CD4-positive, alpha-beta T cell treated with Interleukin-4 for 4 hours (primary cell): ENCODE data around the gene MRS2.
A peak's percentile ranks its signal among the peaks of the same experiment; 100 is the strongest.
"Not testable (repeated sequence)": the region's sequence is repeated elsewhere in the genome, so short reads cannot be mapped to it uniquely, and the experiment has no call there.

ENCODE experiments used
- DNase-seq: peaks from one replicate; pipeline ENCODE4 v3.0.0-alpha.2; 2020

MRS2 gene

DNA sequence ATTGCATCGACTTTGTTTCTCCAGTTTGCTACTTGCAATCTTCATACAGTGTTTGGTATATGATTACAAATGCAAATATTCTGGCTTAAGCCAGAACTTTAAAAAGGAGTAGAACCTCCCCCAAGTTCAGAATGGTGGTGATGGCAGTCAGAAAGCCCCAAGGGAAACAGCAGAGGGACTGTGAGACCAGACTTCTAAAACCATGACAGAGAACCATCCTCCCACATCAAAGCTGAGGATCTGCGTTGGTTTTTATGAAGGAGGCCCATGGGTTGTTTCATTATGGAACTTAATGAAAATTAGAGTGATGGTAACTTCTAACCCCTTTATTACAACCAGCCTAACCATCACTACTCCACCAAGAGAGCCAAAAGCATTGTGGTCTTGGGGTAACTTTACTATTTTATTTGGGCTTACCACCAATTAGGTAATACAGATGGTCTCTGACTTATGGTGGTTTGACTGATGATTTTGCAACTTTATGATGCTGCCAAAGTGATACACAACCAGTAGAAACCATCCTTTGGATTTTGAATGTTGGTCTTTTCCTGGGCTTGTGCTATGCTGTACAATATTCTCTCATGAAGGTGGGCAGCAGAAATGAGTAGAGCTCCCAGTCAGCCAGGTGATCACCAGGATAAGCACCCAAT, 10.9 kb upstream of the MRS2 start:
- no peak for DNase-seq

- no peak for DNase-seq
Observed at GRCh38 chr6:24394061-24394779, 8.5 kb upstream of the MRS2 start.

DNA sequence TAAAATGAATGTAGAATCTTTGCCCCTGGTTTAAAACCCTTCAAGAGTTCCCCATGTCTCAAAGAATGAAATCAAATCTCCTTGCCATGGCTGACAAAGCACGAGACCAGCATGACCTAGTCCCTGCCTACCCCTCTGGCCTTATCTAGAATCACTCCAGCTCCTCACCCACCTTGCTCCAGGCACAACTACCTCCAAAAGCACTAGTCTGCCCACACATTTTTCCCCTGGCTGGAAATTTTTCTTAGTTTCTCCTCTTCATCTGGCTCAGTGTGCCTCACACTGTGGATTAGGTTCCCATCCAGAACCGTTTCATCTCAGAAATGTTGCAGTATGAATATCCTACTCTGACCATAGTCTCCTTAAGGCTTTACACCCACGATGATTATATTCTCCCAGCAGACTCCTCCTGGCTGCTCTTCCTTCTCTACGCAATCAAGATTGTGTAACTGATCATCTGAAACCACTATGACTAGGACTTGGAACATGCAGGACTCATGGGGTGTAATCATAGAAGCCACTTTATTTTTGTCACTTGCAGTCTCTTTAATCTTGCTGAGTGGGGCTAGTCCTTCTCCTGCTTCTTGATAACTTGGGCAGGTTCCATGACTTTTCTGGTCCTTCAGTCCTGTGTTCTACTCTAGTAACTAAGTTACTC, 7.8 kb upstream of the MRS2 start:
- no peak for DNase-seq

DNA sequence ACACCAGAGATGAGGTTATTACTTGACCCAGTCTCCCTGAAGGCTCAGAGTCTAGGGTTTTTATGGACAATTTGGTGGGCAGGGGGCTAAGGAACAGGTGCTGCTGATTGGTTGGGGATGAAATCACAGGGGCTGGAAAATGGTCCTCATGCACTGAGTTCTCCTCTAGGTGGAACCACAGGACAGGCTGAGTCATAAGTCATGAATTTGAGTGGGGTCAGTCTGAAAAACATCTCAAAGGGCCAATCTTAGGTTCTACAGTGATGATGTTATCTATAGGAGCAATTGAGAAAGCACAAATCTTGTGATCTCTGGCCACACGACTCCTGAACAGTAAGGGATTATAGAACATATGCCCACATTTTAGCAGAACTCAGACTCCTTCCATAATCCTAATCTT, 5.9 kb upstream of the MRS2 start:
- DNase-seq, result no peak

DNA sequence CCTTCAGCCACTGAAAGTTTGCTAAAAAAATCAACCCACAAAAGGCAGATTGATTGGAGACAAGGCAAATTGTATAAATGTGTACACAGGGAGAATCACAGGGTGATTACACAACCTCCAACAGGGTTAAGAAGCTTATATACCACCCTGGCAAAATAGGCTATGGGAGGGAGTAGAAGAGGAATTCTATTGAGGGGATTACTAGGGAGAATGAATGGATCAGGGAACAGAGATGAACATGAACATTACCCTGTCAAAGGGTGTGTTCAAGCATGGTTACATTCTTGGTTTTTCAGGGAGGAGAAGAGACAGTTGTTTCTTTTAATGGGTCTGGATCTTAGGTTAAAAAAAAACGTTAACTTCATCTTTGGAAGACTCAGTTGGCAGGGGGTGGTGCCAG, 5.1 kb upstream of the MRS2 start:
- no peak for DNase-seq

DNA sequence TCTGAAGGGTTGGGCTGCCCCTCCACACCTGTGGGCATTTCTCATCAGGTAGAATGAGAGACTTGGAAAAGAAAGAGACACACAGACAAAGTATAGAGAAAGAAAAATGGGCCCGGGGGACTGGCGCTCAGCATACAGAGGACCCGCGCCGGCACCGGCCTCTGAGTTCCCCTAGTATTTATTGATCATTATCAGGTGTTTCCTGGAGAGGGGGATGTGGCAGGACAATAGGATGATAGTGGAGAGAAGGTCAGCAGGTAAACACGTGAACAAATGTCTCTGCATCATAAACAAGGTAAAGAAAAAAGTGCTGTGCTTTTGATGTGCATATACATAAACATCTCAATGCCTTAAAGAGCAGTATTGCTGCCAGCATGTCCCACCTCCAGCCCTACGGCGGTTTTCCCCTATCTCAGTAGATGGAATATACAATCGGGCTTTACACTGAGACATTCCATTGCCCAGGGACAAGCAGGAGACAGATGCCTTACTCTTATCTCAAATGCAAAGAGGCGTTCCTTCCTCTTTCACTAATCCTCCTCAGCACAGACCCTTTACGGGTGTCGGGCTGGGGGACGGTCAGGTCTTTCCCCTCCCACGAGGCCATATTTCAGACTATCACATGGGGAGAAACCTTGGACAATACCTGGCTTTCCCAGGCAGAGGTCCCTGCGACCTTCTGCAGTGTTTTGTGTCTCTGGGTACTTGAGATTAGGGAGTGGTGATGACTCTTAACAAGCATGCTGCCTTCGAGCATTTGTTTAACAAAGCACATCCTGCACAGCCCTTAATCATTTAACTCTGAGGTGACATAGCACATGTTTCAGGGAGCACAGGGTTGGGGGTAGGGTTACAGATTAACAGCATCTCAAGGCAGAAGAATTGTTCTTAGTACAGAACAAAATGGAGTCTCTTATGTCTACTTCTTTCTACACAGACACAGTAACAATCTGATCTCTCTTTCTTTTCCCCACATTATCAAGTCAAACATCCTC, 2.4 kb upstream of the MRS2 start:
- DNase-seq, result not testable (repeated sequence)

DNA sequence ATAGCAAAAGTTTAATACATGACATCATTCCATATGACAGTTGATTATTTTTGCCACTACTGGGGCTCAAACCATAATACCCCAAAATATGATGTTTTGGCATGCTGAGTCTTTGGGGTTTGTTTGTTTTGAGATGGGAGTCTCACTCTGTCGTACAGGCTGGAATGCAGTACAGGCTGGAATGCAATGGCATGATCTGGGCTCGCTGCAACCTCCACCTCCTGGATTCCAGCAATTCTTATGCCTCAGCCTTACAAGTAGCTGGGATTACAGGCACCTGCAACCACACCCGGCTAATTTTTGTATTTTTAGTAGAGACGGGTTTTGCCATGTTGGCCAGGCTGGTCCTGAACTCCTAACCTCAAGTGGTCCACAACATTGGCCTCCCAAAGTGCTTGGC, 1.3 kb upstream of the MRS2 start:
- no peak for DNase-seq

DNA sequence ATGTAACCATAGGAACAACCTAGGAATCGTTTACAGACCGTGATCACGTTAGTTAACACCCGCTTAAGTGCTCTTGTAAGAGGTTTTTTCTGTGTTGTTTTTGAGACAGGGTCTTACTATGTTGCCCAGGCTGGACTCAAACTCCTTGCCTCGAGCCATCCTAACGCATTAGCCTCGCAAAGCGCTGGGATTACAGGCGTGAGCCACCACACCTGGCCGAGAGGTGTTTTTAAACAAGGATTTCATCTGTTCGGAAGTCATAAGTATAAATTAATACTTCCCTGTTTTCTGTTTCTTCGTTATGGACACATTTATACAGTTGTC, 727 bp downstream of the MRS2 start:
- no peak for DNase-seq

GRCh38 chr6:24405262-24405661, 2.5 kb downstream of the MRS2 start:
- no peak for DNase-seq

DNA sequence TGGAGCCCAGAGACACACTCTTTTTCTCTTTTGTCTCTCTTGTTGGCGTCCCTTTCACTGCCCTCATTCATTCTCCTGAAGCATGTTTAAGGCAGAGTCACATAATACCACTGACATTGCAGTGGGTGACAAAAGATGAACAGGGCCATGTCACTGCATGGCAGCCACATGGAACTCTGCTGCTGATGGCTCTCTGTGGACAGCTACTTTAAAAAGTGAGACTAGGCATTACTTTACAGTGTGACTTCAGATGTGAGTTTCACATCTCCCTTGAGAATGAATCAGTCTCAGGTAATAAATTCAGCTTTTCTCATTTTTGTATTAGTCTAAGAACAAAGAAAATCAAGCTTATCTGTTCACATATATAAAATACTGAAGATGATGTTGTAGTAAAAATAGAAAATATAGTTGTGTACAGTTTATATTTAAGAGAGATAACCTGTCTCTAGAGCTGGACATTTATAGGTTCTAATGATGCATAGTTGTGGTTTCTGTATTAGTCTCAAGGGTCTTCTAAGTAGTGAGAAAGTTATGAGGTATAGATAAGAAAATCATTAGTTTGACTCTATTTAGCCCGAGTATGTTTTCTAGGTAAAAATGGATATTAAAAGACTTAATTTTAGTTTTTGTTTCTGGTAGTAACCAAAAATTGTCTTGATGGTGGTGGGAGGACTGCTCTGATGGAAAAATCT, 6.1 kb downstream of the MRS2 start:
- DNase-seq, result no peak

GRCh38 chr6:24410622-24411021, 7.9 kb downstream of the MRS2 start:
- DNase-seq, result no peak

- DNase-seq, result no peak
Observed at GRCh38 chr6:24412294-24412693, 9.6 kb downstream of the MRS2 start.

GRCh38 chr6:24414531-24414930, 11.8 kb downstream of the MRS2 start:
- not testable (repeated sequence) for DNase-seq

- DNase-seq, result no peak
Observed at GRCh38 chr6:24415753-24416152, 13.0 kb downstream of the MRS2 start.

GRCh38 chr6:24419526-24419925, 16.8 kb downstream of the MRS2 start:
- DNase-seq, result no peak

DNA sequence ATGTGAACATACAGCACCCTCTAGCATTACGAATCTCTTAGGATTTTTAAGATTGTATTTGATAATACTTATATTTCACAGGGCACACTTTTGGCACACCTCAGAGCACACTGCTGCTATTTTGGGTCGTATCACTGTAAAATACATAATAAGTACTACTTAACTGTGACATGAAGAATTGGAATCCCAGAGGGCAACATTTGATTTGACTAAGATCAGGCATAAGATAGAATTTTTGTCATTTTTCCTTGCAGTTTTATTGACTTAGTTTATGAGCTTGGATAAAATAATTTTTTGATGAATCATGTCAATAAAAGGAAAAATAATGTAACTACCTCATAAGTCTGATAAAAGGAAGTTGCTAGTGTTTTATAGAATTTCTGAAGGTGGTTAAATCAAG, 22.4 kb downstream of the MRS2 start:
- DNase-seq, result no peak

GRCh38 chr6:24426729-24427446, 24.2 kb downstream of the MRS2 start:
- DNase-seq, result no peak

GRCh38 chr6:24428615-24429014, 25.9 kb downstream of the MRS2 start:
- DNase-seq, result no peak

- no peak for DNase-seq
Observed at GRCh38 chr6:24429146-24429545, 26.4 kb downstream of the MRS2 start.

DNA sequence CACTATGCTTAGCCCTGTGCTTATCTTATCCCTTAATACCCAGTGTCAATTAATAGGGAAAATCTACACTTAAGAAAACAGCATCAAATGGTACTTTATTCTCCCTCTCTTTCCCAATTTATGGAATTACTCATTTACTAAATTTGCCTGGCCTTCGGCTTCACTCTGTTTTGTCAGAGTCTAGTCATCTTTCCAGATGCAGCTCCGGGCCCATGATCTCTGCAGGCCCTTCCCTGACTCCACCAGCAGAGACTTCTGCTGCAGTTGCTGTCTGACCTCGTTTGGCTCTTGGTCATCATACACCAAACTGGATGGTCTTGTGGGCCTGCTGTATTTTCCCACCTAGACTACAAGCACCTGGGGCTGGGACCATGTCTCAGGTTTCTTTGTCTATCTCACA, 27.4 kb downstream of the MRS2 start:
- no peak for DNase-seq

- DNase-seq, result peak; percentile 42
Observed at GRCh38 chr6:24431045-24431451, 28.3 kb downstream of the MRS2 start.

DNA sequence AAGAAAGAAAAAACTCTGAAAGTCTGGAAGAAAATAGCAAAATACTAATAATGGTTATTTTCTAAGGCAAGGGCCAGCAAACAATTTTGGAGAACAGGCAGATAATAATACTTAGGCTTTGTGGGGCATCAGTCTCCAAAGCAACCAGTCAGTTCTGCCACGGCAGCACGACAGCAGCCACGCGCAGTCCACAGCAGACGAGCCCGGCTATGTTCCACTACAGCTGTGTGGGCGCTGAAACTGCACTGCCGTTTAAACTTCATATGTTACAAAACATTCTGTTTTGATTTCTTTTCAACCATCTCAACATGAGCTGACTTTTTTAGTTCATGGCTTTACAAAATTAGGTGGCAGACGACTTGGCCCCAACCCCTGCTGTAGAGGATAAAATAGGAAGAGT, 29.9 kb downstream of the MRS2 start:
- DNase-seq, result no peak
